GM08714 (cell line): Measurements from ENCODE around the gene CACNA1C.

ENCODE experiments used
- H3K4me3 ChIP-seq: fragments of 200-500 bp; sonication (Bioruptor generic); 2 replicates; pipeline ENCODE4 v1.5.1; 2014; ENCODE audit warnings: mild to moderate bottlenecking, low read length, inconsistent platforms
- ZNF274 ChIP-seq: IDR thresholded peaks from 2 replicates; pipeline ENCODE4 v1.6.1; 2012; ENCODE audit warnings: mild to moderate bottlenecking, low read depth, low read length

Gene CACNA1C

GRCh38 chr12:2504577-2504976 lies 451.8 kb downstream of the CACNA1C start:
- H3K4me3 ChIP-seq: no peak overlapping the region
- no peak for TF ChIP-seq ZNF274

DNA sequence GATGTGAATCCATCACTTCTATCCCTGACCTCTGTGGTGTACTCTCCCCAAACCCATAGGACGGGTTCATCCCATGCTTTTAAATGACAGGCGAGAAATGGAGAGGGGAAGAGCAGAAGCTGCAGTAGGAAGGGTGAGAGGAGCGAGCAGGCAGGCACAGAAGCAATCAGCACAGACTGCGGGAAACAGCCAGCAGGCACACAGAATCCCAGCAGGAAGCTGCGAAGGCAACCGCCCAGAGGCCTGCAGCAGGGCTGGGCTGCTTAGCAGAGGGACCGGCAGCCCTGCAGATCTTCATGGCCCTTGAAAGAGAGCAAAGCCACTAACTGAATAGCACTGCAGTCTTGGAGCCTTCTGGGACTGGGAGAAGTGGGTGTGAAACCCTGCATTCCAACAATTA lies 455.0 kb downstream of the CACNA1C start:
- no peak for TF ChIP-seq ZNF274
- no peak overlapping the region for H3K4me3 ChIP-seq

DNA sequence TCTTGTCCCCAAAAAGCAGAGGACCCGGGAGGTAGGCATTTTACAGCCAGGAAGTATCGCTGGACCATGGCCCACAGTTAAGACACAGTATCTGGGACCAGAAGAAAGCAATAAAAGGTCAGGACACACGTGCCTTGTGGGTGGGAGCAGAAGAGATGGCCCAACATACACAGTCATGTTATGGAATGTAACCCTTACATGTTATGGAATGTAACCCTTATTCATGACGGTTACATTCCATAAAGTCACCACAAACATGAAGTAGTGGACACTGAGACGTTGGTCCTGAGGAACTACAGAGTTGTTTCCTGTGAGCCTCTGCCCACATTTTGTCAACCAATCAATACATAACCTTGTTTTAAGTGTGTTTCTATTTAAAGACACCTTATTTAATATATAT lies 456.4 kb downstream of the CACNA1C start:
- TF ChIP-seq ZNF274: no peak
- H3K4me3 ChIP-seq: no peak overlapping the region

GRCh38 chr12:2510045-2510444 lies 457.3 kb downstream of the CACNA1C start:
- TF ChIP-seq ZNF274: no peak
- H3K4me3 ChIP-seq: no peak overlapping the region

GRCh38 chr12:2513141-2514037 lies 460.6 kb downstream of the CACNA1C start:
- no peak for TF ChIP-seq ZNF274
- no peak overlapping the region for H3K4me3 ChIP-seq

- TF ChIP-seq ZNF274: no peak
These were observed 461.2 kb downstream of the CACNA1C start for GRCh38 chr12:2514038-2514340.

DNA sequence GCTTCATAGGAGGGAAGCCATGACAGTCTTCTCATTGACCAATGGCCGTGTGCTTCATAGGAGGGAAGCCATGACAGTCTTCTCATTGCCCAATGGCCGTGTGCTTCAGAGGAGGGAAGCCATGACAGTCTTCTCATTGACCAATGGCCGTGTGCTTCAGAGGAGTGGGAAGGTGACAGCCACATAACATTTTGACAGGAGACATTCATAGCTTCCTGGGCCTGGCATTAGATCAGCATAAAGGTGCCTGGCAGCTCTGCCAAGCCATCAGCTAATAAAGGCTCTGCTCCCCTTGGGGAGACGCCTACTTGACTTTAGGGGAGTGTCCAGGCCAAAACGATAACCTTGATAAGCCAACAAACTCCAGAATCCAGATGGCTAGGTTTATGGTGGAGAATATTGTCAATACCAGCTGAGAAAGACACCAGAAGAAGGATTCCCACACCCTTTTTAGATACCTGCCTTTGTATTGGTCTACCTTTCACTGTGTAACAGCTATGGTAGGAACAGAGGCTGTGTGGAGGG lies 468.0 kb downstream of the CACNA1C start:
- no peak overlapping the region for H3K4me3 ChIP-seq
- TF ChIP-seq ZNF274: no peak

More at GRCh38 chr12:2514038-2514340, 461.2 kb downstream of the CACNA1C start:
- no peak overlapping the region for H3K4me3 ChIP-seq

DNA sequence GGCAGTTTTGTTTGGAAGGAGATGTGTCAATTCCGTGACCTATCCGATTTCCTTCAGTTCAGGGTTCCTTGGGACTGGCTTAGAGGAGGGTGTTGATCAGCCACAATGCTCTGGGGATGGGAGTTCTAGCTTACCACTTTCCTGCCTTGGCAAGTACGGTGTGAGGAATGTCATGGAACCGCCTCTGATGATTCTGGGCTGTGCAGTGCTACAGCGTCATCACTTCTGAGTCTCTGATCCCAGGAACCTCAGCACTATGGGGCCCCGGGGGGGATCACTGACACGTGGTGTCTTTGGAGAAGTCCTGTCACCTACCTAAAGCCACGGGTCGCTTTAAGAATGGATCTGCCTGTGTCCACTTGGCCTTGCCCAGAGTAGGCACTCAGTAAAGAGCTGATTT lies 470.5 kb downstream of the CACNA1C start:
- no peak for TF ChIP-seq ZNF274
- no peak overlapping the region for H3K4me3 ChIP-seq

DNA sequence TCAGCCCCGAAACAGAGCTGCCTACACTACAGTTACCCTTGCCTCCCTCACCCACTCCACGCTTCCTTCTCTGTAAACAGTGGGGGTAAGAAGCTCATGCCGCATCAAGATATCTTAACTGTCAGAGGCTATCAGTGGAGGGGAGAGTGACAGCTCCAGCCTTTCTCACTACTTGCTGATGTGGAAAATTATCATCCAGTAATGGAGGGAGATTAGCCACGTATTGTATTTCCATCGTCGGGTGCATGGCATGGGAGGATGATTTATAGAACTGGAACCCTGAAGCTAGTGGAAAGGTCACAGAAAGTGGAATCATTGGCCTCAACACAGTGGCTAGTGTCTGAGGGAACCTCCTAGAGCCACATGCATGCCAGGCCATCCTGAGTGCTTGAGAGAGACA lies 471.1 kb downstream of the CACNA1C start:
- TF ChIP-seq ZNF274: no peak

DNA sequence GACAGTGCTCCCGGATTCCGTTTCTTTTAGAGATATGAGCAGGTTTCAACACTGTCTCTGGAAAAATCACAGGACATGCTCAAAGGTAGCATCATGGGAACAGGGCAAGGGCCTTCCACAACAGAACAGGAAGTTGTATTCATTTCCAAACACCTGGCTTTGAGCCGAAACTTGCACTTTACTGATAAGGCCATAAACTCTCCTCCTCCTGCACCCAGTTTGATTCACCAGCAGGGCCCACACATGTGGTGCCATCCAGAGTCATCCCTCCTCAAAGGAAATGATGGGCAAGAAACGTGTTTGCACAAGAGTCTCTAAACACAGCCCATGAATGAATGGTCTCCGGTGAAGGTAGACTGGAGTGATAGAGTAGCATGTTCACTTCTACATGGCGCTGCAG lies 473.6 kb downstream of the CACNA1C start:
- H3K4me3 ChIP-seq: no peak overlapping the region
- TF ChIP-seq ZNF274: no peak

More for the DNA sequence above, 471.1 kb downstream of the CACNA1C start:
- H3K4me3 ChIP-seq: no peak overlapping the region

- TF ChIP-seq ZNF274: no peak
These were observed 475.2 kb downstream of the CACNA1C start for GRCh38 chr12:2528001-2528400.

DNA sequence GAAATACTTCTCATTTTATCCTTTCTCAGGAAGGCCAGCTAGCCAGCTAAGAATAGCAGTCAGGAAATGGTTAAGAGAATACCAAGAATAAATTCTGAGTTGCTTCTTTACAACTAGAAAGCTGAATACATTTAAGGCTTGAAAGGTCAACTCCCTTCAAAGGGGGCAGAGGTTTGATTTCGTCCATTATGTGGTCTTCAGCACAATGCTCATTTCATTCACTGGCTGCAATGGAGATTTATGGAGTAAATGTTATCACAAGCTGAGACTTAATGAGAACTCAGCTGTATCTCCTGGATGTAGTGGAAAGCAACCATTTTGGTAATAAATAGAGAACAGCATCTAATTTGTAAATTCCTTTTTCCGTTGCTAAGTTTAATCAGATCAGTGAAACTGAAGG lies 477.0 kb downstream of the CACNA1C start:
- H3K4me3 ChIP-seq: no peak overlapping the region
- no peak for TF ChIP-seq ZNF274

More at GRCh38 chr12:2528001-2528400, 475.2 kb downstream of the CACNA1C start:
- H3K4me3 ChIP-seq: no peak overlapping the region

DNA sequence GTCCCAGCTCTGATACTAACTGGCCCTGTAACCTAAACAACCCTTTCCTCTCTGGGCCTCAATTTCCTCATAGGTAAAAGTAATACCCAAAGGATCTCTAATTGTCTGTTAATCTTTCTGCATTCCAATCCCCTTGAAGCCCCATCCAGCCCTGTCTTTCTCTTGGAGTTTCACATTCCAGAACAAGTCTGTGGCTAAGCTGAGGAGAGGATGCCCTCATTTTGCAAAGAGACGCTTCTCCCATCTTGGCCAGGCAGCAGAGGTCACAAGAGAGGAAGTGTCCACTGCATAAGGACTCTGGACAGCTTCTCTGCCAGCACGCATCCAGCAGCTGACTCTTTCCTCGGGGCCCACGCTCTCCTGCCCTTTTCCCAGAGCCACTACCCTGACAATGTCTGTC lies 478.6 kb downstream of the CACNA1C start:
- no peak overlapping the region for H3K4me3 ChIP-seq
- no peak for TF ChIP-seq ZNF274

- H3K4me3 ChIP-seq: no peak overlapping the region
- no peak for TF ChIP-seq ZNF274
These were observed 480.2 kb downstream of the CACNA1C start for GRCh38 chr12:2533036-2533435.

DNA sequence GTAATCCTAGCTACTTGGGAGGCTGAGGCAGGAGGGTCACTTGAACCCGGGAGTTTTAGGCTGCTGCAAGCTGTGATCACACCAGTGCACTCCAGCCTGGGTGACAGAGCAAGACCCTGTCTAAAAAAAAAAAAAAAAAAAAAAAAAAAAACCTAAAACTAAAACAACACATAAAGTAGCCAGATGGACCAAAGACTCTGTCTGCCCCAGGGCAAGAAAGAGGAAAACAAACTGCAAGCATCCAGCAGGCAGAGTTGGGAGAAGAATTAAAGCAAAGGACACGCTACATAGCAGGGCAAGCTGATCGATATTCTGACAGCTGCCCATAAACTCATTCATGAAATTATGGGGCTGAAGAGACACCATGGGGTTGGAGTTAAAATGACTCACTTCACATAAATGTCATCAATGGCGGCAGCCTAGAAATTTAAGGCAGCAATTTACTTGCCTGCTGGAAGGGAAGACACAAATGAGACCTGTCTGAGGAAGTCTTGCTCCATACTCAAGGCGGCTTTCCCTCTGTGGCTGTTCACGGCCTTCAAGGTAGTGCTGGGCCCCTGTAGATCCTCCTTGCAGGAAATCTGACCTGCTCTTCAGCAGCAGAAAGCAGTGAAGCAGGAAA lies 482.9 kb downstream of the CACNA1C start:
- no peak for TF ChIP-seq ZNF274

DNA sequence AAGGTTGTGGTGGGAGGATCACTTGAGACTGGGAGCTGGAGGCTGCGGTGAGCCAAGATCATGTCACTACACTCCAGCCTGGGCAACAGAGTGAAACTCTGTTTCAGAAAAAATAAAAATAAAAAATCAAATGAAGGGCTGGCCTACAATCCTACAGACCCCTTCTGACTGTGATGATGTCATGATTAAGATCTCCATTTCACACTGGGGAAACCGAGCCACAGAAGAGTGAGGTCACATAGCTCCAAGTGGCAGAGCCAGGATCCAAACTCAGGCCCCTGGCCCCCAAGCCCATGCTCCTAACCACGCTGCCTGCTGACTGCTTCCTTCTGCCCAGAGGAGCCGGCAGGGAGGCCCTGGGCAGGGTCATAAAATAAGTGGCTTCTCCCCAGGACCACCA lies 483.9 kb downstream of the CACNA1C start:
- TF ChIP-seq ZNF274: no peak
- H3K4me3 ChIP-seq: no peak overlapping the region

More for the DNA sequence above, 482.9 kb downstream of the CACNA1C start:
- H3K4me3 ChIP-seq: no peak overlapping the region
